ENCODE data around the gene PRR5L. TPM values are rescaled to one million over a fixed set of nuclear protein-coding genes. Genes with fewer than 3 reads are reported as not detected.
A peak's percentile ranks its signal among the peaks of the same experiment; 100 is the strongest.

Gene PRR5L
- total RNA-seq, 4 donors from 2014 or later, result 2.2 to 10.9 (median 3.5) TPM

GRCh38 chr11:36288442-36289225 lies 7.5 kb upstream of the PRR5L start:
- TF ChIP-seq POLR2AphosphoS5 (IDR thresholded peaks at IDR 0.05) (no peak), EP300 (IDR thresholded peaks at IDR 0.05) (no peak), POLR2A (IDR thresholded peaks at IDR 0.05) (no peak), CTCF (IDR thresholded peaks at IDR 0.05) (no peak)
- peak overlapping the region; percentile 53 for H3K27ac ChIP-seq
- H3K36me3 ChIP-seq, result no peaks in the 10 kb centered on the region
- H3K4me1 ChIP-seq, result peaks cover 18% of the 10 kb centered on the region
- no peaks in the 10 kb centered on the region for H3K27me3 ChIP-seq
- WGBS, result 33% methylated on average over 31 of the region's 31 CpGs
- peak overlapping the region; percentile 72 for H3K4me3 ChIP-seq
- DNase-seq (ENCODE audit: low spot score in 2 of 2), result no peak
- no peaks in the 10 kb centered on the region for H3K9me3 ChIP-seq

DNA sequence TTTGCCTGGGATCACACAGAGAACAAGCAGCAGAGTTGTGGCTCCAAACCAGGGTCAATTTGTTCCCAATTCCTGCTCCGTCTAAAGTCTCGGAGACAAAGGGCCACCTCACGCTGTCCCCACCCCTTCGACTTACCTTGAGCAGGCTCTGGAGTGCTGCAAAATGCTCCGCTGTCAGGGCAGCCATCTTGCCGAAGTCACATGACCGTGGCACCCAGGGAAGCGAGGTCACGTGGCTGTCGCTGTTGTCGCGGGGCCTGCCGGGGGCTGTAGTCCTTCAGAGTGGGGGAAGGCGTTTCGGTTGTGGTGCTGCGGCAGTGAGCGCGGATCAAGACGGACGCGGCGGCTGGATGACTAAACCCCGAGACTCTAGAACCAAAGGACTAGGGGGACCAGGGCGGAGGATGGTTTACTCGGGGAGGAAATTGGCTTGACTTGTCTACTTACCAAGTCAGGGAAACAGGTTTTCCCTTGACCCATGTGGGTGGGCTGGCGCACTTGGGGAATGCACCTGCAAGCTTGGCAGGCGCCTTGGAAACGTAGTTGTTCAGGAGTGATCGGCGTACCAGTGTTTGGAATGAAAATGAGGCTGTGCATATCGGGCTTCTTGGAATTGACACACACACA lies 6.7 kb upstream of the PRR5L start, which contains the start of gene COMMD9:
COMMD9 (minus strand) TSS at position 199 of the 627 bp plus-strand sequence; CDS start at position 187, 12 bp downstream.
- Histone ChIP-seq H3K9me3 (no peaks in the 10 kb centered on the region), H3K27me3 (no peaks in the 10 kb centered on the region), H3K36me3 (no peaks in the 10 kb centered on the region), H3K4me3 (peak within 1 kb of the TSS; percentile 72), H3K27ac (peak within 1 kb of the TSS; percentile 53), H3K4me1 (peaks cover 18% of the 10 kb centered on the region)
- WGBS, result under 1% methylated on average over 28 of the region's 31 CpGs
- peak; percentile 97 to 98 for DNase-seq (ENCODE audit: low spot score in 2 of 2)
- TF ChIP-seq POLR2A (IDR thresholded peaks at IDR 0.05) (peak in 1 of 2 donors; percentile 39), CTCF (IDR thresholded peaks at IDR 0.05) (no peak), EP300 (IDR thresholded peaks at IDR 0.05) (no peak), POLR2AphosphoS5 (IDR thresholded peaks at IDR 0.05) (peak in 2 of 3 donors; percentile 71 to 90)

- Histone ChIP-seq H3K27ac (no peak overlapping the region), H3K4me1 (peaks cover 18% of the 10 kb centered on the region), H3K27me3 (no peaks in the 10 kb centered on the region), H3K36me3 (no peaks in the 10 kb centered on the region), H3K9me3 (no peaks in the 10 kb centered on the region), H3K4me3 (no peak overlapping the region)
- 39% methylated on average over 4 of the region's 4 CpGs for WGBS
- peak; percentile 8 to 11 for TF ChIP-seq CTCF (IDR thresholded peaks at IDR 0.05)
- TF ChIP-seq EP300 (IDR thresholded peaks at IDR 0.05), result no peak
- TF ChIP-seq POLR2A (IDR thresholded peaks at IDR 0.05), result no peak
- DNase-seq (ENCODE audit: low spot score in 2 of 2), result no peak
These were observed 3.8 kb upstream of the PRR5L start for GRCh38 chr11:36292311-36292722.

GRCh38 chr11:36296884-36297543 lies 926 bp downstream of the PRR5L start:
- no peak overlapping the region for H3K4me3 ChIP-seq
- no peak for TF ChIP-seq CTCF (IDR thresholded peaks at IDR 0.05)
- TF ChIP-seq EP300 (IDR thresholded peaks at IDR 0.05), result no peak
- TF ChIP-seq POLR2AphosphoS5 (IDR thresholded peaks at IDR 0.05), result no peak
- no peak for TF ChIP-seq POLR2A (IDR thresholded peaks at IDR 0.05)
- no peaks in the 10 kb centered on the region for H3K27me3 ChIP-seq
- H3K27ac ChIP-seq, result no peak overlapping the region
- 72% methylated on average over 8 of the region's 8 CpGs for WGBS
- no peaks in the 10 kb centered on the region for H3K9me3 ChIP-seq
- H3K36me3 ChIP-seq, result no peaks in the 10 kb centered on the region
- peaks cover 5% of the 10 kb centered on the region for H3K4me1 ChIP-seq
- DNase-seq (ENCODE audit: low spot score in 2 of 2), result no peak

DNA sequence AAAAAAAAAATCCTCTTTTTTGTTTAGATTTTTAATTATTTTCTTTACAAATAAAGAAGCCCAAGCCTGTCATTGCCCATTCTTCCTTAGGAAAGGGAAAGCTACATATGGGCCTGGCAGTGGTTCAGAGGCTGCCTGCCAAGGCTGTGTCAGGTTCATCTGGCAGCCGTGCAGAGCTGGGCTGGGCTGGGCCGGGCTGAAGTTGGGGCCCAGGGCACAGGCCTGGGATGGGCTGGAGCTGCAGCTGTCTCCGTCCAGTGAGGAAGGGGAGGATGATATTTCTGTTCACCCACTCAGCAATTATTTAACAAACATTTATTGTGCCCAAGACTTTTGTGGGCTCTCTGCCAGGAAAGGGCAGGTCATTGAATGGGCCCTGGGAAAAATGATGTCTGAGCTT lies 4.6 kb downstream of the PRR5L start:
- Histone ChIP-seq H3K4me1 (peaks cover 5% of the 10 kb centered on the region), H3K27ac (no peak overlapping the region), H3K9me3 (no peaks in the 10 kb centered on the region), H3K27me3 (no peaks in the 10 kb centered on the region), H3K4me3 (no peak overlapping the region), H3K36me3 (no peaks in the 10 kb centered on the region)
- no peak for TF ChIP-seq POLR2A (IDR thresholded peaks at IDR 0.05)
- TF ChIP-seq POLR2AphosphoS5 (IDR thresholded peaks at IDR 0.05), result no peak
- TF ChIP-seq CTCF (IDR thresholded peaks at IDR 0.05), result no peak
- TF ChIP-seq EP300 (IDR thresholded peaks at IDR 0.05), result no peak
- no peak for DNase-seq (ENCODE audit: low spot score in 2 of 2)
- WGBS, result 35% methylated on average over 3 of the region's 3 CpGs
